Tibial nerve (tissue), 4 donors: ENCODE data around the gene TMEM242. TPM values are rescaled to one million over a fixed set of nuclear protein-coding genes. Genes with fewer than 3 reads are reported as not detected.

Experiments used
- DNase-seq, 2 donors: peaks; one replicate each; pipeline ENCODE4 v3.0.0-alpha.2; 2019; ENCODE audit warnings: low spot score in 2 of 2
- H3K27ac ChIP-seq, 4 donors: fragments of 200-600 bp; sonication (generic) in 3 of 4; one replicate each; pipeline ENCODE4 v1.5.1; 2017 to 2019; ENCODE audit warnings: mild to moderate bottlenecking in 1 of 4
- H3K27me3 ChIP-seq, 2 donors: fragments of 200-600 bp; sonication (generic) in 1 of 2; one replicate each; pipeline versions ENCODE4 v1.5.1 to v1.6.0; 2017 to 2019
- H3K36me3 ChIP-seq, 3 donors: fragments of 200-600 bp; sonication (generic); one replicate each; pipeline ENCODE4 v1.5.1; 2018 to 2019
- H3K4me1 ChIP-seq, 4 donors: fragments of 200-600 bp; sonication (generic) in 3 of 4; one replicate each; pipeline ENCODE4 v1.5.1; 2017 to 2019
- H3K4me3 ChIP-seq, 4 donors: fragments of 200-600 bp; sonication (generic) in 3 of 4; one replicate each; pipeline ENCODE4 v1.5.1; 2017 to 2019; ENCODE audit warnings: mild to moderate bottlenecking in 1 of 4, moderate library complexity in 1 of 4
- H3K9me3 ChIP-seq, 4 donors: fragments of 200-600 bp; sonication (generic) in 3 of 4; one replicate each; pipeline ENCODE4 v1.5.1; 2017 to 2019
- EP300 ChIP-seq, 2 donors: sonication (generic); formaldehyde crosslinking; IDR thresholded peaks; one replicate each; pipeline ENCODE4 v1.6.1; 2017; ENCODE audit warnings: antibody characterized with exemption in 2 of 2, mild to moderate bottlenecking in 1 of 2
- POLR2A ChIP-seq, 2 donors: fragments of 450-650 bp; IDR thresholded peaks; one replicate each; pipeline ENCODE4 v1.6.1; 2017; ENCODE audit warnings: antibody characterized with exemption in 2 of 2, mild to moderate bottlenecking in 2 of 2, moderate library complexity in 2 of 2
- WGBS, 2 donors: methylation state at CpG; one replicate each; pipeline ENCODE4 v1.1.5; 2018; 5-methylcytosine and 5-hydroxymethylcytosine counted together
- total RNA-seq, 4 donors: library from RNA; depleted of rRNA; stranded (reverse); fragments of >200 nt; gene quantifications; one replicate each; pipeline ENCODE4 v1.1.0, GENCODE V29; 2016
- TF ChIP-seq, protein P1 (sequence below), 5 experiments: fragments of 200-600 bp in 3 of 5; fragments of 450-650 bp in 2 of 5; sonication (generic) in 3 of 5; IDR thresholded peaks; one replicate each; pipeline ENCODE4 v1.5.1; 2016 to 2019; ENCODE audit warnings: antibody characterized with exemption in 5 of 5, mild to moderate bottlenecking in 3 of 5, moderate library complexity in 2 of 5

Gene TMEM242
- total RNA-seq, 4 donors from 2014 or later = 4.9 to 8.2 (median 7.0) TPM

DNA sequence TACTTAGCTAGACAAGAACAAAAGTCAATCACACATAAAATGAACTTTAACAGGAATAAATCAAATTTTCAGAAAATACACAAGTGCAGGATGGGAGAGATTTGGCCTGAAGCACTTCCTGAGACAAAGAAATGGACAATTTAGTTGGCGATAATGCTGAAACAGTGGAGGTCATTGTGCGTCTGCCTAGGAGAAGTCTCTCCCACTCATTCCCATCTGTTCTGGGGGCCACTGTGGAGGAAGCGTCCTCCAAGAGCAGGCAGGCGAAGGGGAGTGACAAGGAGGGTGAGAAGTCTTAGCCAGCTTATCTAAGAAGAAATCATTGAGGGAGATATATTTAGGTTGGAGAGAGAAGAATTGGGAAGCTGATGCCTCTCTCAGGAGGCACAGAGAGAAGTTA is 10.2 kb upstream of the TMEM242 start:
- DNase-seq = no peak

GRCh38 chr6:157332813-157333212 is 9.5 kb upstream of the TMEM242 start:
- Histone ChIP-seq H3K9me3 (no peaks in the 10 kb centered on the region), H3K4me1 (no peaks in the 10 kb centered on the region), H3K27ac (no peak overlapping the region), H3K36me3 (no peaks in the 10 kb centered on the region), H3K27me3 (no peaks in the 10 kb centered on the region), H3K4me3 (no peak overlapping the region)
- 72 to 73% methylated on average over 7 of the region's 7 CpGs for WGBS, 2 donors
- TF ChIP-seq, protein P1, sequence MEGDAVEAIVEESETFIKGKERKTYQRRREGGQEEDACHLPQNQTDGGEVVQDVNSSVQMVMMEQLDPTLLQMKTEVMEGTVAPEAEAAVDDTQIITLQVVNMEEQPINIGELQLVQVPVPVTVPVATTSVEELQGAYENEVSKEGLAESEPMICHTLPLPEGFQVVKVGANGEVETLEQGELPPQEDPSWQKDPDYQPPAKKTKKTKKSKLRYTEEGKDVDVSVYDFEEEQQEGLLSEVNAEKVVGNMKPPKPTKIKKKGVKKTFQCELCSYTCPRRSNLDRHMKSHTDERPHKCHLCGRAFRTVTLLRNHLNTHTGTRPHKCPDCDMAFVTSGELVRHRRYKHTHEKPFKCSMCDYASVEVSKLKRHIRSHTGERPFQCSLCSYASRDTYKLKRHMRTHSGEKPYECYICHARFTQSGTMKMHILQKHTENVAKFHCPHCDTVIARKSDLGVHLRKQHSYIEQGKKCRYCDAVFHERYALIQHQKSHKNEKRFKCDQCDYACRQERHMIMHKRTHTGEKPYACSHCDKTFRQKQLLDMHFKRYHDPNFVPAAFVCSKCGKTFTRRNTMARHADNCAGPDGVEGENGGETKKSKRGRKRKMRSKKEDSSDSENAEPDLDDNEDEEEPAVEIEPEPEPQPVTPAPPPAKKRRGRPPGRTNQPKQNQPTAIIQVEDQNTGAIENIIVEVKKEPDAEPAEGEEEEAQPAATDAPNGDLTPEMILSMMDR (IDR thresholded peaks at IDR 0.05) = no peak
- TF ChIP-seq POLR2A (IDR thresholded peaks at IDR 0.05) (no peak), EP300 (IDR thresholded peaks at IDR 0.05) (no peak)
- DNase-seq = no peak

More for the DNA sequence above, 10.2 kb upstream of the TMEM242 start:
- Histone ChIP-seq H3K4me3 (no peak overlapping the region), H3K27ac (no peak overlapping the region), H3K9me3 (no peaks in the 10 kb centered on the region), H3K36me3 (no peaks in the 10 kb centered on the region), H3K27me3 (no peaks in the 10 kb centered on the region), H3K4me1 (no peaks in the 10 kb centered on the region)
- TF ChIP-seq EP300 (IDR thresholded peaks at IDR 0.05) = no peak
- TF ChIP-seq POLR2A (IDR thresholded peaks at IDR 0.05) = no peak
- TF ChIP-seq, protein P1 (IDR thresholded peaks at IDR 0.05) = no peak
- 35 to 50% methylated on average over 4 of the region's 4 CpGs for WGBS, 2 donors

GRCh38 chr6:157330831-157331230 is 7.5 kb upstream of the TMEM242 start:
- WGBS, 2 donors = 54 to 61% methylated on average over 2 of the region's 2 CpGs

DNA sequence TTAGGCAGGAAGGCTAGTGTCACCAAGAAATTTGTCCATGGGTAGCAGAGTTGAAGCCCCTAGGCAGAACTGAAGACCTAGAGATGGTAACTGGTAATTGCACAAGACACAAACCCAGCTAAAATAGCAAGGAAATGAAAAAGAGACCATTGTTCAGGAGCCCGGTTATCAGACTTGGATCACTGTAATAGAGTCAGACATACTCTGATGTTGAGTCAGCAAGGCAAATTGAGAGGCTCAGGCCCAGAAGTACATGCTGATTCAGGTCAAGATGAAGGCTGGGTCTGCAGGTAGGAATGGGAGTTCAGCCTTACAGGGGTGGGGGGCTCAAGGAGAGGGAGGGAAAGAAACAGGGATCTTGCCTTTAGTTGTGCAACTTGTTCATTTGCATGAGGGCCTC is 6.5 kb upstream of the TMEM242 start:
- TF ChIP-seq POLR2A (IDR thresholded peaks at IDR 0.05) (no peak), EP300 (IDR thresholded peaks at IDR 0.05) (no peak)
- TF ChIP-seq, protein P1 (IDR thresholded peaks at IDR 0.05) = no peak
- Histone ChIP-seq H3K27ac (no peak overlapping the region), H3K27me3 (no peaks in the 10 kb centered on the region), H3K36me3 (no peaks in the 10 kb centered on the region), H3K9me3 (no peaks in the 10 kb centered on the region), H3K4me3 (no peak overlapping the region), H3K4me1 (no peaks in the 10 kb centered on the region)
- no peak for DNase-seq
- 30 to 49% methylated on average over 1 of the region's 1 CpG for WGBS, 2 donors

More at GRCh38 chr6:157330831-157331230, 7.5 kb upstream of the TMEM242 start:
- no peaks in the 10 kb centered on the region for H3K9me3 ChIP-seq
- no peaks in the 10 kb centered on the region for H3K36me3 ChIP-seq
- TF ChIP-seq EP300 (IDR thresholded peaks at IDR 0.05) (no peak), POLR2A (IDR thresholded peaks at IDR 0.05) (no peak)
- TF ChIP-seq, protein P1 (IDR thresholded peaks at IDR 0.05) = no peak
- H3K4me1 ChIP-seq = no peaks in the 10 kb centered on the region
- H3K4me3 ChIP-seq = no peak overlapping the region
- no peaks in the 10 kb centered on the region for H3K27me3 ChIP-seq
- DNase-seq = no peak
- no peak overlapping the region for H3K27ac ChIP-seq

DNA sequence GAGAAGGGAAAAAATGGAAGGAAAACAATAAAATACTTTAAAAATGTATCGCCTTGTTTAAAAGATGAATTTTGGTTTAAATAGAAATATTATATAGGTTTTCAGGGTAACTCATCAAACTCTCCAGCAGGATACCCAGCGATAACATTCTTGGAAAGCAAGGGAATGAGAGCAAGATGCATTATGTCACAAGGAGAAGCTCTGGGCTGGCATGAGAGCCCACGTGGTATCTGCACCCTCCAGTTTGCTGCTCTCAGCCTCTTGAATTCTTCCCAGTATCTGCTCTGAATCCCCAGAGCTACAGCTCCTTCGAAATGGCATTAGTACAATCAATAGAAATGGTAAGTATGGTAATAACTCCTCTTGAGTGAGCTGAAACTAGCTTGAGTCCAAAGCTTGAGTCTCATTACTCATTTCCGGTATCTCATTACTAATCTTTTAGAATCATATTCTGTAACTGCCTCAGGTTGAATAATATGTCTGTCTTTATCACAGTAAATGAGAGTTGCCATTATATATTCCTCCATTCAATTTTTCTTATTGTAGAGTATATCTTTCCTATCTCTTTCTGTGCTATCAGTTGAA is 4.9 kb upstream of the TMEM242 start:
- 68 to 72% methylated on average over 5 of the region's 5 CpGs for WGBS, 2 donors
- Histone ChIP-seq H3K27me3 (no peaks in the 10 kb centered on the region), H3K9me3 (no peaks in the 10 kb centered on the region), H3K4me1 (peaks cover 0 to 6% (median 0%) of the 10 kb centered on the region in 4 donors), H3K36me3 (no peaks in the 10 kb centered on the region), H3K4me3 (no peak overlapping the region), H3K27ac (no peak overlapping the region)
- TF ChIP-seq POLR2A (IDR thresholded peaks at IDR 0.05) = no peak
- no peak for TF ChIP-seq EP300 (IDR thresholded peaks at IDR 0.05)
- TF ChIP-seq, protein P1 (IDR thresholded peaks at IDR 0.05) = no peak
- no peak for DNase-seq
